NCI-H446 treated with DMSO at 0.1 percent for 48 hours (cell line): Measurements from ENCODE around the gene LAMC2.
A peak's percentile ranks its signal among the peaks of the same experiment; 100 is the strongest.
"Not testable (repeated sequence)": the region's sequence is repeated elsewhere in the genome, so short reads cannot be mapped to it uniquely, and the experiment has no call there.

Experiments
- DNase-seq: peaks from one replicate; lab custom pipeline; 2025; lab: John Stamatoyannopoulos, UW

The LAMC2 gene

DNA sequence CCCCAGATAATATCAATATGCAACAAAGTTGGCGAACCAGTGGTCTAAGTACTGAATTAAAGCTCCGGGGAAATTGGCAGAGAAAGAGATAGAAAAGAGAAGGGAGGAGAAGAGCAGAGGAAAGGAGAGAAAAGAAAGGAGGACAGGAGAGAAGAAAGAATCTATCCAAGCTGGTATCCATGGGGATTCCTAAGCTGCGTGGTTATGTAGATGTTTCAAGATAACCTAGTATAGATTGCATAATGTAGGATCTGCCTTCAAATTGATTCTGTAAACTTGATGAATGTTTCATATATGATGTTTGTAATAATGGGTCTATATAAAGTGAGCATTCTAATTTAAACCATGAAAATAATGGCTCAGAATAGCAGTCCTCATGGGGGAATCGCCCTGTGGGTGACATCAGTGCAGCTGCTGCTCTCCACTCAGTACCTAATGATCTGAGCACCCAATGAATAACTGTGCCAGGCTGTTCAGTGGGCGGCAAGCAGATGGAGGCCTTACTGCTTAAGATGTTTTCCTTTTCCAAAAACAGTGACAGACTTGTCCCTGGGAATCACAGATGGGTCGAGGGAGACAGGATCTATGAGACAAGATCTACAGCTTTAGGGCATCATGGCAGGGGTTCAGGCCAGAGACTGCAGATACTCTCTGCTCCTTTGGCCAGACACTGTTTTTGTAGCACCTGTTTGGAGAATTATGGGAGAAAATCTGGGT is 78.0 kb downstream of the LAMC2 start:
- DNase-seq = no peak

DNA sequence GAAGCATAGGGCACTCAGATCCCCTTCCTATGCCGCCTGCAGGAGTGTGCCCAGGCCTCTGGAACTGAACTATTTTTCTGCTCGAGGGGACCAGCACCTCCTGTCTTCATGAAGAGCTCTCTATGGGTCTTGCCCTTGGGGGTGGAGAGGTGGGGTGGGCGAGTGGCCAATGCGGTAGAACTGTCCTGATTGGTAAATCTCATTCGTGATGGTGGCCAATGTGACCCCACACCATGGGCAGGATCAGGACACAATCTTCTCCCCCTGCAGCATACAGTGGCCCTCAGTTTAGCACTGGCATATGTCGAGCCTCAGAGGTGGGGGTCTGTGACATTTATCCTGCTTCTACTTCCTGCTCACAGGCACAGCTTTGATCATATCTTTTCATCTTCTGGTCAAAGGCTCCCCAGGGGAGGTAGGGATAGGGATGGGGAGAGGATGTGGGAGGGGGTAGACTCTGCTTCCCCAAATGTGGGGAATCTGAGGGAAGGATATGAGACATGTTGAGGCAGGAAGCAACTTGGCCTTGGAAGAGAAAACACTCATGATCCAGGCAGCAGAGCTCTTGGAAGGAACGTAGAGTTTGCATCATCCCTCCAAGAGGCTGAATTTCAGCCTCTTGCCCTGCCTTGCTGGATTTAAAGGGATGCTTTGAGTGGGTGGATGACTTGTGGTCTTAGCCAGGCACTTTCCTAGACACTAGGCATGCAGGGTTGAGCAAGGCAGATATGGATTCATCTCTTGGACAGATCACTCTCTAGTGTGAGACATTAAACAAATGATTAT is 81.8 kb downstream of the LAMC2 start:
- DNase-seq = no peak

DNA sequence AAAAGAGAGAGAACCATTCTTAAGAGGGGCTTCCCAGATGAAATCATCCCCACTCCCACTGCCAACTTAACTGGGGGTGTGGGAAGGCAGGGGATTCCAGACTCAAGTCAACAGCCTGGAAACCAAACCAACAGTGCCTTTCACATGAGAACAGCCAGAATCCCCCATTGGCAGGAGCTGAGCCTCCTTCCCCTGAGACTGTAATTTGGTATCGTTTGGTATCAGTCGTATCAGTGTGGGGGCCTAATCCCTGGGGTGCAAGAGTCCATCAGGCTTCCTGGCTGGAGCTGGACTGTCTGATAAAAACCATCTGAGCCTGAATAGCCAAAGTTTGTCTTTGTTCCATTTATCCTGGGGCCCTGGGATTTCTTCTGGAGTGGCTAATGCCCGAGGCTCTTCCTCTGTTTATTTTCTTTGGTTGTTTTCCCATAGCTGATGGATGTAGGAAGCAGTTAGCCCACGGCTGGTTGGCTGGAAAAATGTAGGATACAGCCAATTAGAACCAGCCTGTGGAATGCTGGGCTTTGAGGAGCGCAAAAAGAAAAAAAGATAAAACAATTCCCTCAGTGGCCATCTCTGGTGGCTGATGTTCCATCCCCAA is 84.6 kb downstream of the LAMC2 start:
- DNase-seq = no peak

DNA sequence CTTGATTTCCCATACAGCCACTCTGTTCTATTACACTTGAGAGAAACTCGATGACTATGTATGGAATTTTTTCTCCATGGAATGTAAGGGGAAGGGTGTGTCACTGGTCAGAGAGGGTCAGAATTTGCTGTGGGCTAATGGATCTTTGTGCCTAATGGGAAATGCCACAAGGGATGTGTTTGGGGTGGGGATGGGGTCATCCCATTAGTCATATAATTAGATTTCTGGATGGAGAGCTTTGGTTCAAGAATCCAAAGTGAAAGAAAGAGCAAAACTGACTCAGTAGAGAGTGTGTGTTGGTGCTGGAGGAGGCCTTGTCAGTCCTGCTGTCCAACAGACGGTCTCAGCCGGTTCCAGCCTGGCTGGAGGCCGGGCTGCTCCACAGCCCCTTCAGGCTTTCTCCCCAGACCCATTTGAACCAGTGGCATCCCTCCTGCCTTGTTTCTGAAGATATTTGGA is 86.4 kb downstream of the LAMC2 start:
- no peak for DNase-seq

DNA sequence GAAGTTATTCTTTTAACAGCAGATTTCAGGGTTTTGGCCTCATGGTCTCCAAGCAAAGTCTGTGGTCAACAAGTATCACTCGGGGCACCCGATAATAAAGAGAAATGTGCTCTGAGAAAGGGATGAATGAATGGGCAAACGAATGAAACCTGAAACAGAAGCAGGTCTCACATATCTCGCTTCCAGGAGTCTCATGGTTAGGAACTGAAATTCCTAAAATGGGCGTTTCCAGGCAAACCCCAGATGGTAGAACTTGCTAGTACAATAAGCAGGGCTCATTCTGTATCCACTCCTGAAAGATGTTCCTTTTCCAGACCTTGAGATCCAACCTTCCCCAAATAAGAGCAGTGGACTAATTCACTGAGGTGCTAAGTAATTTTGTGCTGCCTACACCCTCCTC is 87.2 kb downstream of the LAMC2 start:
- no peak for DNase-seq

DNA sequence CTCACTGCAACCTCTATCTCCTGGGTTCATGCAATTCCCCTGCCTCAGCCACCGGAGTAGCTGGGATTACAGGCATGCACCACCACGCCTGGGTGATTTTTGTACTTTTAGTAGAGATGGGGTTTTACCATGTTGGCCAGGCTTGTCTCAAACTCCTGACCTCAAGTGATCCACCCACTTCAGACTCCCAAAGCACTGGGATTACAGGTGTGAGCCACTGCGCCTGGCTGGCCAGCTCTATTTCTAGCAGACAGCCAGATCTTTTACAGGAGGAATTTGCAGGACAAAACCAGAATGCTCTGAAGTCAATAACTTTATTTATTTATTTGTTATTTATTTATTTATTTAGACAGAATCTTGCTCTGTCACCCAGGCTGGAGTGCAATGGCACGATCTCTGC is 87.9 kb downstream of the LAMC2 start:
- DNase-seq = not testable (repeated sequence)

DNA sequence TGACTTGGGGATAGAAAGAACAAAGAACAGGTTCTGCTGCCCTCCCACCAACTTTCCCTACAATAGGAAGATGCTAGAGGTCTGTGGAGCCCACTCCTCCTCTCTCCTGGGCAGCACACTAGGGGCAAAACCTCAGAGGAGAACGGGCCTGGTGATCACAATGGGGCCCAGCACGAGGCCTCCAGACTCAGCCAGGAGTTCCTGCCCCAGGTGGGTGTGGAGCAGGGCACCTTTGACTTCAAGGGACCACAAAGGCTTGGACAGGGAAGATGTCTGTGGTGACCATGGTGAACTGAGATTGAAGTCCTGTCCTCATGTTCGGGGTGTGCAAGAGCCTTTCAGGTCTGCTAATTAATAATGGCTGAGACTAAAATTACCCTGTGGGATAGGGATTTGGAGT is 88.8 kb downstream of the LAMC2 start:
- no peak for DNase-seq

DNA sequence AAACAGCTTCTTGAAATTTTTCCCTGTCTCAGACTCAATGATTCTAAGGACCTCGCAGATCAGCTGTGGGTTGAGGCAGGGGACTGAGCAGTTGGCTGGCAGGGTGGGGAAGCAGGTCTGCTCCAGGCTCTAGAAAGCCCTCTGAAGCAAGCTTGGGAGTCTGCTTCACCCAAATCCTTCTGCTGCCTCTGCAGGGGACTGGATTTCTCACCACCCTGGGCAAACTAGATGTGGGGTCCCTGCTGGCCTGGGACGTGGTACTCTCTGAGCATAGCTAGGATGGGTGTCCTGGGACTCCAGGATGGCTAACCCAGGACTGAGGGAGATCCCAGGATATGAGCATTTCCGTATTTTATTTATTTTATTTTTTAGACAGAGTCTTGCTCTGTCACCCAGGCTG is 89.3 kb downstream of the LAMC2 start:
- no peak for DNase-seq

DNA sequence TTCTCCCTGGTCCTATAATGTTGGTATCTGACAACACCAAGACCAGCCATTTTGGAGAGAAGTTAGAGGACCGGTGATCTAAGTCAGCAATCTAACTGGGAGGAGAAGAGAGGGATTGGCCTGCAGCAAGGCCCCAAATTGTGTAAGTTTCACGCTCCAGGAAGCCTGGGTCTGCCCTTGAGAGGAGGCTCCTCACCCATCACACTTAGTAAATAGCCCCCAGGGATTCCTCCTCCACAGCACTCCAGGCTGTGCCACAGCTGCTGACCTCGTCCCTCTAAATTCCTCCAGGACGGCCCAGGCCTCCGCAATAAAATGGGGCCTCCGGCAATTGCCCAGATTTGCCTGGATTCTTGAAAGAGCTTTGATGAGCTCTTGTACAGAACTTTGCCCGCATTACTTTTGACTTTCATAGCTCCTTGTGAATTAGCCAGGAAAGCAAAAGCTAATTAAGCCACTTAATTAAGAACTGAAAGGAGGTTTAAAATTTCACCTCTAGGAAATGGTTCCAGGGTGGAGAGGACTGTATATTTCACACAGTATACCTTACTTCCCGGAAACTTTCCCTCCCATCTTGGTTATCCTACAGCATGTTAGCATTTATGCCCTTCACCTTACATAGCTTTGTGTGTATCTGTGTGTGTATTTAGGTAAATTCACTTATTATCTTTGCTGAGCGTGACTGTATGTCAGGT is 90.5 kb downstream of the LAMC2 start:
- no peak for DNase-seq

DNA sequence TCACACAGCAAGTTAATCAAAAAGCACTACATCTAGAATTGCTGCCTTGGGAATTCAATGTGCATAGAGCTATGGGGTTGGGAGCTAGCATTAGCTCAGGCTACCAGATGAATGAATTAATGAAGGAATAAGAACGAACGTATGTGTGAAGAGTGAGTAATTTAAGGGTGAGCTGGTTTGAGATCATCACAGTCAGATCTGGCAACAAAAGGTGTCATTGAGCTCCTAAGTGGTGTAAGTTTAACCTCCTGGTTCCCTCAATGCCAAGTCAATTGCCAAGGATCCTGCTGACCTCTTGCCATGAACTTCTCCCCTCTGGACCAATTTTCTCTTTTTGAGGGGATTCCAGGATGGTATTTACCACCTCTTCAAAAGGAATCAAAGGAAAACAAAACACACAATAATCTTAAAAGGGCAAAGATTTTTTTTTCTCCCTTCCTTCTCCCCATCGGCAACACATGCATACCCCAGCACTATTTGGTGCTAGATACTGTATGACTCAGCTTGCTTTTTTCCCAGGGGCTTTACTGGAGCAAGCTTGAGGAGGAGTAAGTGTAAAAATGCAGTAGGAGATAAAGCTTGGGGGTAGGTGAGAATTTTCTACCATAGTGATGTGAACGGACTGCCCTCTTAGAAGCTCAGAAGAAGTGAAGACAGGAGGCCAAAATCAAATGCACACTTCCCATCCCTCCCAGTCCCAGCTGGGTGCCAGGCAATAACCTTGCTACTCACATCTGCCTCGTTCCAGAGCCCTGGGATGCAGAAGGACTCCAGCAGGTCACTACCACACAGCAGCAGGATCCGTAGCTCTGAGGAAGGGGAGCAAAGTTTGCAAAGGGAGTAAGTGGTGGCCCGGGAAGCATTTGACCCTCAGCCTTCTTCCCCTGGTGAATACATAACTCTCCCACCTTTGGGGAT is 92.0 kb downstream of the LAMC2 start:
- no peak for DNase-seq

DNA sequence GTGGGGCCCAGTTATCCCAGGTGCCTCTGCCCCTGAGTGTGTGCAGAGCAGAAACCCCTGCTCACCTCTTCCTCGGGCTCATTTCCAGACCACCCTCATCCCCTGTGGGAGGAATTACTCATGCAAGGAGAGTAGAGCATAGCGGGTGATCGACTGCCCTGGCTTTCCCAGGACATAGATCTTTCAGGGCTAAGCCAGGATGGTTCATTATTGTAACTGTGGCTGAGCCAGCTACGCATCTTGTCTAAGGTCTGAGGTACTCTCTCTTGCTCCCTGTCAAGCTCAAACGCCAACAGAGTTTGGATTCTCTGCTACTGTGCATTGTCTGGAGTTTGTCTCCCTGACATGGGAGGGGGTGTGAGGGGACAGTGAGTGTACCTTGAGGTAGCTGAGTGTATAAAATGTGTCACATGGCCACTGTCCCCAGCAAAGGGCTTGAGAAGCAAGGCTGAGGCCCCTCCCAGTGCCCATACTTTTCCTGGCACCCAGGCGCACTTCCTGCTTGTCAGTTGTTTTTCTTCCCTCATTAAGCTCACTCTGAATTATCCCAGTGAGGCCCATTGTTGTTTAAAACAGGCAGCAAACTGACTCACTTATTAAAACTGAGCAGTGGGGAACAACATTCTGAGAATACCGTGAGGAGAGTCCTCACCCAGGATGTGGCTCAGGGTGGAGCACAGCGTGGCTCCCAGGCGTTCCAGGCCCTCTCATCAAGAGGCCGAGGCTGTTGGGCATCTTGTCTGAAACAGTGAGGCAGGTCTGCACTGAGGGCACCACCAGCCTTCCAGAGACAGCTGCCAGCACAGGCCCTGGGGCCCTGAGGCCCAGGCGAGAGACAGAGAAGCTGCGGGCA is 92.9 kb downstream of the LAMC2 start:
- DNase-seq = no peak

DNA sequence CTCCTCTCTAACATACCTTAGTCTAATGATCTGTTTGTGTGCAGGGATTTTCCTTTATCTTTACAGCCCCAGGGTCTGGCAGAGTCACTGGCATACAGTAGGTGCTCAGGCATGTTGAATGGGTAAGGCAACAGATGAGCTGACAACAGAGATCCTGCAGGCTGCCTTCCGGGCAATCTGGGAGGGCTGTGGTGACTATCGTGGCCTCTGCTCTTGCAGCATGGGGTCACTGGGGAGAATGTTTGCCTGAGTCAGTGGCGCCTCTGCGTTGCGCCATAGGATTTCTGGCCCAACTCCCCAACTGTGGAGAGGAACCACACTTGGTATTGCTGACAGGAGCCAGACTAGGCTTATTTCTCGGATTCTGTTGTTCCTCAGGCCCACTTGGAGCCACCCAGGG is 93.8 kb downstream of the LAMC2 start:
- DNase-seq = no peak

DNA sequence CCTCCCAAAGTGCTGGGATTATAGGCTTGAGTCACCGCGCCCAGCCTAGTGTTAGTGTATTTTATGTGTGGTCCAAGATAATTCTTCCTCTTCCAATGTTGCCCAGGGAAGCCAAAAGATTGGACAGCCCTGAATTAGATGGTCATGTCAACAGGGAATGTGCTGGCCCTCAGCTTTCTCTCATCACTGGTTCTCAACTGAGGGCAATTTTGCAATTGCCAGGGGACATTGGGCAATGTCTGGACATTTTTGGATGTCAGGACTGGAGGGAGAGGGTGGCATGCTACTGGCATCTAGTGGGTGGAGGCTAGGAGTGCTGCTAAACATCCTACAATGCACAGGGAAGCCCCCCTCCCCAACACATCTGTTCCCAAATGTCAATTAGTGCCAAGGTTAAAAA is 95.0 kb downstream of the LAMC2 start:
- no peak for DNase-seq

DNA sequence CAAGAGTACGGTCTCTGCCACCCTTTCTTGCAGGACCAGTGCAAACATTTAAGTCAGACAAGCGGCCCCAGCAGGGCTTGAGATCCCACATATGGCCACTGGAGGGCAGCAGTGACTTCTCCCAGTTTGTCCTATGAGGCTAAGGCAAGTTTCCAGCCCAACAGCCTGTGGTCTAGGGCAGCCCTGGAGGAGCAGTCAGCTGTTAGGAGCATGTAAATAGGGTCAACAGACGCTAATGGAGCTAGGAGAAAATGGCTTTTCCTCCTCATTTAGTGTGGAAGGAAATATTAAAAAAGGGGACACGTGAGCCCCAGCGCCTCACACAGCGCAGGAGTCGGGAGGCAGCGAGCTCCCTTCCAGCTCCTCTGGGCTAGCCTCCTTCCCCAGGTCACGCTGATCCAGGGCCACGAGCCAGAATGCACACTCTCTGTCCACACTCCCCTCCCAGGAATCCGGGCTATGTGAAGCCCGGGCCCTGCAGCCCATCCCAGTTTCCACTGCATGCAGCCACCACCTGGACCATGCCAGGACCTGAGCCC is 95.6 kb downstream of the LAMC2 start:
- DNase-seq = peak; percentile 85

DNA sequence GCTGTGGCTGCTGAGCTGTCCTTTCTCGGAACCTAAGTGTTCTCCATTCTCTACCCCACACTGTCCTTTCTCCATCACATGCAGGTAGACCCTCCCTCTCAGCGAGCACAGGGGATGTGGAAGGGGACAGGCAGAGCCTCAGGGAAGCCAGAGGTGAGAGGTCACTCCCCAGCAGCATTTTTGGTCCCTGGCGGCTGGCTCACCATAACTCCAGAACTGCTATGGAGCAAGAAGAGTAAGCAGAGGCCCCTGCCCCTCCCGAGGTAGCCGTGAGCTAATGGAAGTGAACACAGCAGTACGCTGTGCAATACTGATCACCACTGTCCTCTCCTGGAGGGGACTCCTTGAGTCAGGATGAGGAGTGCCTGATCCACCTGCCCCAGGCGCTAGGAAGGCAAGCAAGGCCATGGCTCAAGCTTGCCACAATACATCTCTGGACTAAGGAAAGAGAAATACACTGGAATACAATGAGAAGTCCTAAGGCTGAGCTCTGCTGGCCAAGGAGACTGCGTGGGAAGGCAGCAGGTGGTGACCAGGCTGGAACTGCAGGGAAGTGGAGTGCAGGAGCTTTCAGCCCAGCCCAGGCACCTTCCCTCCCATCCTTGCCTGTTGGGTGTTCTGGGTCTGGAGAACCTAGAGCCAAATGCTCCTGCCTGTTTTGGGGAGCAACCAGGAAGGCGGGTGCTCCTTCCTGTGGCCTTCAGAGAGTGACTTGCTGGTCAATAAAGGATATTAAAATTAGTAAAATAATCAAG is 96.2 kb downstream of the LAMC2 start:
- DNase-seq = no peak

DNA sequence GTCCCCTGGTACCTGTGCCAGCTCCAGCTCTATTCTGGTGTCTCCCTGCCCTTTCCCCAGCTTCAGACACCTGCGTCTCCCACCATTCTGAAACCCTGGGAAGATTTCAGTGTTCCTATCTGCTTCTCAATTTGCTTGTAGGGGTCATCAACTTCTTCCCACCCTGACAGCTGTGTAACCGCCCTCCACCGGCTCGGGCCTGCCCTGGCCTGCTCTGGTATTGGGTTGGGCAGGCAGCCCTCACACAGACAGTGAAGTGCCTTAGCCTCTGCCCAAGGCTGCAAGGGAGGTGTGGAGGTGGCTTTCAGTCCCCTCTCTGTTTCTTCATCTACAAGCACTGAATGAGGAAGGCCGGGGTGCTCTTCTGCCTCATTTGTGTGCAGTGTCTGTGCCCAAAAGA is 97.2 kb downstream of the LAMC2 start:
- no peak for DNase-seq

DNA sequence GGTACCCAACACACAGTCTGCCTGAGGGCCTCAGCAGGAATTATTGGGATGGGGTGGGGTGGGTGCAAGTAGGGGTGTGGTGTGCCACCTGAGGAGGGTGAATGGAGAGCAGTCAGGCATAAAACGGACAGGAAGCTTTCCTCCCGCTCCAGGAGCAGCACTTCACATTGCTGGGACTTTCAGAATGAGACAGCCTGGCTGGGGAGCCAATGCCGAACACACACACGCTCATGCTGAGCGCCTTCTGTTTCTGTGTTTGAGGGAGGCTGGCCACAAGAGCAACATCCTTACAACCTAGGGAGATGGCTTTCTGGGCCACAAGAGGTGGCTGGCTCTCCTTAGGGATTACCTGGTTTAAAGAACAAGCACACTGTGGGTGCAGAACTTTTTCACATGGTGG is 98.0 kb downstream of the LAMC2 start:
- no peak for DNase-seq

DNA sequence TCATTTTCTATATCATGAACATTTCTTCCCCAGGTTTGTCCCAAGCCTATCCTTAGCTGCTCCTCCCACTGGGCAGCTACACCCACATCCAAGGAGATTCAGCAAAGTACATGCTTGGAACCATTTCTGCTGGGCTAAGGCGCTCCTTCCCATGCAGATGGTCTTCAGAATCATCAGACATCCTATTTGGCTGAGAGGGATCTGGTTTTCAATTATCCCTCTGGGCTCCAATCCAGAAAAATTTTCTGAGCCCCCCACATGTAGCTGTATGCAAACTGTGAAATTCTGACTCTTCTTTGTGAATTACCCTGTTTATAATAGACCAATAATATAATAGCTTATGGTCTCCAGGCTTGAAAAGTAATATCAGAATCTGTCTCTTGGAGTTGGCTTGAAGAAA is 99.2 kb downstream of the LAMC2 start:
- no peak for DNase-seq

DNA sequence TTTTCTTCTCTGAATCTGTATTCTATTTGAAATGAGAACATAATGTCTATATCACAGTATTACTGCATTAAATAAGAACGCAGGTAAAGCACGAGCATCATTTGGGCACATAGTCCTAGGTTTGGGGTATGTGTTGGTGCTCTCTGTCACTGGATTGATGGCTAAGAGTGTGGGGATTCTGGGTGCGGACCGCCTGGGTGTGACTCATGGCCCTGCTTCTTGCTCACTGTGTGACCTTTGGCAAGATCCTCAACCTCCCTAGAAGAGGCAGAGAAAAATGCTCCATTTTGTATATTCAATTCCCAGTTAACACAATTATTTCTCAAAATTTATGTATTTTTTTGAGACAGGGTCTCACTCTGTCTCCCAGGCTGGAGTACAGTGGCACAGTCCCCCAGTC is 99.7 kb downstream of the LAMC2 start:
- DNase-seq = no peak
